Measurements from ENCODE around the gene P2RY6.
A peak's percentile ranks its signal among the peaks of the same experiment; 100 is the strongest.

The P2RY6 gene

DNA sequence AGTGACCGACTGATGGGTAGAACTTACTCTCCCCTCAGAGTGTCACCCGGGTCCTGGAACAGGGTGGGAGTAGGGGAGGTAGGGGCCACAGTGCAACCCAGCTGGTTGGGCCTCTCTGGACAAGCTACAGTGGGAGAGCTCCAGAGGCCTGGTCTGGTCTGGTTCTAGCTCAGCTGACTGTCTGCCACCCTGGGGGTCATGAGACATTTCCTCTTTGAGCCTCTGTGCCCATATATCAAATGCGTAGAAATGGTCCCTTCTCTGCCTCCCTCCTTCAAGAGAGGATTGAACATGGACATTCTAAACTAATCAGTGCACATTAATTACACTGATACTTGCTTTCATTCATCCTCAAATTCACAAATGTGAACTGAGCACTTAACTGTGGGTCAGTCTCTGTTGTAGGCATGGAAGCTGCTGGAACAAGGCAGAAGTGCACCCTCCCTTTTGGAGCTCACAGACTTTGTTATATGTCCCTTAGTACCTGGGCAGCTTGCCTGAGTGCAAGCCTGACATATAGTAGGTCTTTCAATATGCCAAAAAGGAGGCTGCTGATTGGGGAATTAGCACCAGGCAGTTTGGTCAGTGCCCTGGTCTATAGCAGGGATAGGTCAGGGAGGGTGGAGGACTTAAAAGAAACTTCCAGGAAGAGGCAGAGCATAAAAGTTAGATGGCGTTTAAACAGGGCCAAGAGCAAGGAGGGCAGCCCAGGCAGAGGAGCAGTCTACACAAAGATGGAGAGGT, 61.7 kb downstream of the P2RY6 start:
- DNase-seq (ENCODE audit: low read depth, low spot score), result no peak

DNA sequence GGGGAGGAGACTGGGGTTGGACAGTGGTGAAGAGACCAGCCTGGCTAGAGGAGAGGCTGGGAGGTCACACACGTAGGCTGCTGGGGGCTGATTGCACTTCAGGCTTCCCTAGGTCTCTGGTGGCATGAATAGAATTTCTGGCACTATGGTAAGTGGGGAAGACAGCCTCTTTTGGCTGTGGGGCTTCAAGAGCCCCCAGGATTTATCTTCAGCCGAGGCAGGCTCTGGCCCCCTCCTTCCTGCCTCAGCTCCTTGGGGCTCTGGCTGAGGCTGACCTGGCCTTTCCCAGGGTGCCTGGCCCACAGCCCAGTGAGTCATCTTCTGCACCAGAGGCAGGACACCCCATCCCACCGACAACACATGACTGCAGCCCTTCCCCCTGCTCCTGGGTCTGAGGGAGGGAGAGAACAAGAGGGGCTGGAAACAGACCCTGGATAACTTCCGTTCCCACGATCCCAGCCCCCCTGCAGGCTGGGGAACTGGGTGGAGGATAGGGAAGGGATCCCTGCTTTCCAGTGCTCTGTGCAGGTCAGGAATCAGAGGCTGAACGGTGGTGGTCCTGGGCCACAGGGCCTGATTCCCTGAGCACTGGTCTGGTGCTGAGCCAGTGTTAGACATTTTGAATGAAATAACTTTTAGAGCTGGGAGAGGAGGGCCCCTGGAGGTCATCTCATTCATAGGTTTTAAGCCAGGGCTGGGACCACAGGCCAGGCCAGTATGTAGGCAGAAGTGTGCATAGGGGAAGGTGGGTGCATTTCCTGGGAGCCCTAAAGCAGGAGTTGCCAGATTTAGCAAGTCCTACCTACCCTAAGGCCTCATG, 62.5 kb downstream of the P2RY6 start:
- DNase-seq (ENCODE audit: low read depth, low spot score), result peak; percentile 97

DNA sequence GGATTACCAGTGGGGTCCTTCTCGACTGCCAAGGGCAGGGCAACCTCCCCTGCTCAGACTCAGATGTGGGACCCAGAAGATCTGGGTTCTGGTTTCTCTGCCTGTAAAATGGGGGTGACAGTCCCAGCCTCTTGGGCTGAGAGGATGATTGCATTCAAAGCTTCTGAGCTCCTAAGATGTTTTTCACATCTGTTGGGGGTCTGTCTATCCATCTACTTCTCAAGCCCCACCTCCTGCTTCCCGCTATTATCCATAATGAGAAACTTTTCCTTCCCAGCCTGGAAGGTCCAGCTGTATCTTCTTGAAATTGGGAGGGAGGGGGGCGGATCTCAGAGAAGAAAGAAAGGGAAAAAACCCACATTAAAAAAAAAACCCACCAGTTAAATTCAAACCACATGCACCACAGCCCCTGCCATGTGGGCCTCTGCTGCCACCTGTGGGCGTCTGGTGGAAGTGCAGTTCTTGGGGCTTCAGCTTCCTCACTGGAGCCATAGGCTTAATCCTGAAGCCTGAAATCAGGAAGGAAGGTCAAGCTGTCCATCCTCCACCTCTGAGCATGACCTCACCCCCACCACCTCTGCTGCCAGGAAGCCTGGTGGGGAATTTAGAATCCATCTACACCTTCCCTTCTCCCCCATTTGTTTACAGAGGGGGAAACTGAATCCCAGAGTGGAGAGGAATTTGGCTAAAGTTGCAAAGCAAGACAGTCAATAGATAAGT, 63.2 kb downstream of the P2RY6 start:
- DNase-seq (ENCODE audit: low read depth, low spot score), result peak; percentile 69

DNA sequence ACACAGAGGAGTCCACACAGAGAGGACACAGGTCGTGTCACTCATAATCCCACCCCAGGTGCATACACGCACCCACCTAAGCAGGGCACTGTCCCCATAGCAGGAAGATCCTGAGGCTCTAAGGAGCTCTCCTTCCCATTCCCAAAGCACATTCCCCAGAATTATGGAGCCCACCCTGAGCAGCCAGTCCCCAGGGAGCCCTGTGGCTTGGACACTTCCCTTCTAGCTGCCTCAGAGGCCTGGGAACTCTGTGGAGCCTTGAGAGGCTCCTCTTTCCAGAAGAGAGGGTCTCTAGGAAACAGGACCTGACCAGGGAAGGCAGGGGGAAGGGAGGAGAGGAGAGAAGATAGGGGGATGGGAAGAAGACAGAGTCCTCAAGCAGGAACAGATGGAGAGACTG, 65.7 kb downstream of the P2RY6 start:
- no peak for DNase-seq (ENCODE audit: low read depth, low spot score)

DNA sequence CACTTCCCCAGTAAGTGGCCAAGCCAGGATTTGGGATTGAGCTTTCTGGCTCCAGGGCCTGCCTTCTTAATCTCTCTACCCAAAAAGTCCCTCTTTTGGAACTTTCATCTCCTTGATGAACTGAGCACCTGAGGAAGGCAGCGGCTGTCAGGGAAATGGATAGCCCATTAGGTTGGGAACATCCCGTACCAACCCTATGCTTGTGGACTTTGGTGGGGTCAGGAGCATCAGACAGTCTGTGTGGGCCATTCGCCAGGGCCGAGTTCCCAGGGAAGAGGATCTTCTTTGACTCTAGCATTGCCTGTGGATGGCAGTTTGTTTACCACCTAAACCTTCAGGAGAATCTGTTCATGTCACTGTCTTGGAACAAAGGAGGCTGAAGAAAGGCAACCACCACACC, 66.1 kb downstream of the P2RY6 start:
- DNase-seq (ENCODE audit: low read depth, low spot score), result no peak

DNA sequence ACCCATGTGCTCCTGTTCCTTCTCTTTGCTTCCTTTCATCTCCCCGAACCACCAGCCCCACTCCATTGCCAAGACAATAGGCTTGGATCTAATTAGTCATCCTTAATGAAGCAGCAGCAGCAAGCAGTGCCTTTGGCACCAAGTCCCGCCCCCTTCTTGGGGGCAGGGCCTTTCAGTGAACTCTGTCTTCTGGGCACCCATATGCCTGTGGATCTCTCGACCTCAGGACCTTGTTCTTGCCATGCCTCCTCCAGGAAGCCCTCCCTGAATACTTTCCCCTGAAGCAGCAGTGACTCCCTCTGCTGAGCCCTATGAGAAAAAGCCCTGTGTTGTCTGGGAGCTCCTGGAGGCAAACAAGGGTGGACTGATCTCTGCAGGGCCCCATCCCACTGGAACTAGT, 68.0 kb downstream of the P2RY6 start:
- no peak for DNase-seq (ENCODE audit: low read depth, low spot score)

DNA sequence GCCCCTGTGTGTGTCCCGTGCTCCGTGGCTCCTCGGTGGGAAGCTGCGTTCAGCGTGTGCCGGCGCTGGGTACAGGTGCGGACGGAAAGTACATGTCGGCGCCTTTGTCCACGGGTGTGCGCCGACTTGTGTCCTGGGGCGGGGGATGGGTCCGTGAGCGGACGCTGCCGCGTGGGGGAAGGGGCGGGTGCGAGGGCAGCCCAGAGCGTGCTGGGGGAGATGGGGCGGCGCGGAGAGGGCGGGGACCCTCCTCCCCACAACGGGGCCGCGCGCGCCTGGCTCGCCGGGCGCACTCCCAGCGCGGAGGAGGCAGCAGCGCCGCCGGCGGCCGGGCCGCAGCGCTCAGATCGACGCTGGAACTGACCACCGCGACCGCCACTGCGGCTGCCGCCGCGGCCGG, 70.5 kb downstream of the P2RY6 start:
- no peak for DNase-seq (ENCODE audit: low read depth, low spot score)

DNA sequence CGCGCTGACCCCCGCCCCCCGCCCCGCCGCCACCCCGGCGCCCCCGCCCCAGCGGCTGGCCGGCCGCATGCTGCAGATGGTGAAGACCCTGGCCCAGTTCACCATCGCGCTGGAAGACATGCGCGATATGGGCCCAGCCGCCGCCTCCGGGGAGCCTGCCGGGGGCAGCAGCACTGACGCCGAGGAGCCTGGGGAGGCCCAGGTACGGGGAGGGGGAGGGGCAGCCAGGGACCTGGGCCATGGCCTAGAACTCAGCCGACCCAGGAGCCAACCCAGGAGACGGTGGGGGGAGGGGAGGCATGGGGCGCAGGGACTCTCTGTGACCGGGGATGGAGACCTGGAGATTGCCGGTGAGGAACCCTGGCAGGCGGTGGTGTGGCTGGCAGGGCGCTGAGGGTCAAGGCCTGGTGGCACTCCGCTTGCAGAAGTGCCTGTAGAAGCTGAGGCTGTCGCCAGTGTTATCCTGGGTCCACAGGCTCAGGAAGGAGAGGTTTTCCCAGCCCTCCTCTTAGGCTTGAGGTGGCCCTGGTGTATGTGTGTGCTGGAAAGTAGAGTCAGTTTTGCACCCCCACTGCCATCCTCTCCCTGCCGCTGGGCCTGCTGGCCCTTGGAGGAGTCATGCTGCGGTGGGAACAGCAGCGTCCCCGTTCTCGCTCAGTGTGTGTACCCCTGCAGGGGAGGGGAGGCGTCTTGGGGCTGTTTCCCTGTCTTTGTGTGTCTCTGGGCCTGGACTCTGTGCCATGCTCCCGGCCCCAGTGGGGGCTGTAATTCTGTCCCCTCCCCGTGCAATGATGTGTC, 71.1 kb downstream of the P2RY6 start:
- DNase-seq (ENCODE audit: low read depth, low spot score), result no peak

DNA sequence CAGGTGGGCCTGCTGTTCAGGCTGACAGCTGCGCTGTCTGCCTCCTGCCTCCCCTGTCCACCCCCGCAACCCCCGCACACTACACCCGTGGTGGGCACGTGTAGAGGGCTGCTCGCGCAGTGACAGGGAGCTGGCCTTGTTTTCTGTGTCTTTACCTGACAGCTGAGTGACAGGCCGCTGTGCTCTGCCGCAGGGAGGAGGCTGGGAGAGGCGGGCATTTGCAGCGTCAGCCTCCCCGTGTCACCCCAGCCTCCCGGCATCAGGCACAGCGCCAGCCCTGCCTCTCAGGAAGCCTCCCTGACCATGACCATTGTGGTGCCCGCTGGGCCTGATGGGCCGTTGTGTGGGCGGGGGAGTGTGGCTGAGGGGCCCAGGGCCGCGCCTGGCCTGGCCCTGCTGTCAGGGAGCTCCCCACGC, 72.1 kb downstream of the P2RY6 start:
- DNase-seq (ENCODE audit: low read depth, low spot score), result no peak

DNA sequence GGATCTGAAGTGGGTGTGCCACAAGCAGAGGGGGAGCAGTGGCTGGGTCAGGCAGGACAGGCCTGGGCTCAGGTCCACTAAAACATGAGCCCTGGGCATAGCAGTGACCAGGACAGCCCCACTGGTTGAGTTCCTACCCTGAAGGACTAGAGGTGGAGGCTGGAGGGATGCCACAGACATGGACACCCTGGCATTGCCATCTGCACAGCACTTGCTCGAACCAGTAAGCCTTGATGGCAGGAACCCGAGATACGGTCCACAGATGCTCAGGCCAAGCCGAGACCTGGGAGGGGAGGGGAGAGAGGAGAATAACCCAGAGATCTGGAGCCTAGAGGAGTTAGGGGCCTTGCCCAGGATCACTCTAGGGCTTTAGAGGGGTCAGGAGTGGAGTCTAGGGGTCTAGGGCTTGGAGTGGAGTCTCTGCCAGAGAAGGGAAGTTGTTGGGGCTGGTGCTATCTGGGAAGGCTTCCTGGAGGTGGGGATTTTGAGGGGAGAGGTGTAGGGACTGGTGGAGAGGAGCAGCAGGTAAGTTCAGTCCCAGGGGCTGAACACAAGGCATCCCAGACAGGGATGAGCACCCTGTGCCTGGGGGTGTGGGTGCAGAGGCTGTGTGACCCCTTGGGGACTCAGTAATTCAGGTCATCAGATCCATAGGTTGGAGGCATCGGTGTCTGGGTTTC, 73.5 kb downstream of the P2RY6 start:
- no peak for DNase-seq (ENCODE audit: low read depth, low spot score)

DNA sequence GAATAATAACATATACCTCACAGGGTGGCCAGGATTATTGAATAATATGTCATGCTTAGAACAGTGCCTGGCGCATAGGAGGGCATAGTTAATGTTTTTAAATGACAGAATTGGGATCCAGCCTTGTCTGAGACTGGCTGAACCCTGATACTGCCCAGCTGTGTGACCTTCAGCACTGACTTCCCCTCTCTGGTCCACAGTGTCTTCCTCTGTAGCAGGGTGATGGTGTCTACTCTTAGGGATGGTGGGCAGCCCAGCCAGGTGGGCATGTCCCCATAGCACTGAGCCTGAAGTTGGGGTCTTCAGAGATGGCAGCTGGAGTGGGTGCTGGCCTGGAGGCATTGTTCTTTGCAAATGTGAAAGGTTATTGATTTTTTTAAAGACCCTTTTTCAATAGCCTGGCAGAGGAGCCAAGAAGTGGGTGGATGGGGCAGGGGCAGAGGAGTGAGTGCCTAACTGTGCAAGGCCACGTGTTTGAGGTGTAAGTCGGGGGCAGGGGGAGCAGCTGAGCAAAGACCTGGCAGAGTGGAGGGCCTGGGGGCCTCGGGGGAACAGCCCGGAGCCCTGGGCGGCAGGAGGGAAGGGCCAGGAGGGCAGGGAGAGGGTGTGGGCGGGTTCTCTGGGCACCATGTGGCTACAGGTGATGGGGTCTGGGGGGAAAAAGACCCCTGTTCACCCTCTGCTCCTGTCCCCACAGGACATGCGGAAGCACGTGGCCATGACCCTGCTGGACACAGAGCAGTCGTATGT, 74.2 kb downstream of the P2RY6 start:
- no peak for DNase-seq (ENCODE audit: low read depth, low spot score)

DNA sequence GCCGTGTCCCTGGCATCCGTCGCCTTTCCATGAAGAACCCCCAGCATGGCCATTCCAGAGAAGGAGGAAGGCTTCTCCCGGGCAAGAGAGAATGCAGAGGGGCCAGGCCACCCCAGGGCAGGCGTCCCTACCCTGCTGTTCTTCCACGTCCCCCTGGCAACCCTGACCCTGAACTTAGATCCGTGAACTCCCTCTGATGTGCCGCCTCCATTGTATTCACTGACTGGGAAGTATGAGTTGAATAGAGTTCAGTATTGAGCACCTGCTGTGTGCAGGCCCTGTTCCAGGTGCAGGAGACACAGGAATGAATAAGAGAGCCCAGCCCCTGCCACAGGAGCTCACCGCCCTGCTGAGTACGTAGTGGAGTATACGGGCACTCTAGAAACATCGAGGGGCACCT, 74.9 kb downstream of the P2RY6 start:
- DNase-seq (ENCODE audit: low read depth, low spot score), result no peak

Measured in brain pericyte (primary cell).